AG10803 (cell line): ENCODE measurements around the gene HNRNPUL1.

Experiments
- DNase-seq: peaks from one replicate; pipeline ENCODE4 v3.0.0; 2010; ENCODE audit warnings: low read depth
- H3K4me3 ChIP-seq: 2 replicates; pipeline ENCODE4 v1.5.1; 2011; ENCODE audit warnings: mild to moderate bottlenecking, low read length, control low read depth
- TF ChIP-seq, protein P1 (sequence below): conservative IDR thresholded peaks from 2 replicates; pipeline ENCODE4 v1.5.1; 2011; ENCODE audit warnings: mild to moderate bottlenecking, low read length, control low read depth, inconsistent platforms

Gene HNRNPUL1

GRCh38 chr19:41327576-41328156, 63.5 kb downstream of the HNRNPUL1 start:
- DNase-seq = no peak
- TF ChIP-seq, protein P1, sequence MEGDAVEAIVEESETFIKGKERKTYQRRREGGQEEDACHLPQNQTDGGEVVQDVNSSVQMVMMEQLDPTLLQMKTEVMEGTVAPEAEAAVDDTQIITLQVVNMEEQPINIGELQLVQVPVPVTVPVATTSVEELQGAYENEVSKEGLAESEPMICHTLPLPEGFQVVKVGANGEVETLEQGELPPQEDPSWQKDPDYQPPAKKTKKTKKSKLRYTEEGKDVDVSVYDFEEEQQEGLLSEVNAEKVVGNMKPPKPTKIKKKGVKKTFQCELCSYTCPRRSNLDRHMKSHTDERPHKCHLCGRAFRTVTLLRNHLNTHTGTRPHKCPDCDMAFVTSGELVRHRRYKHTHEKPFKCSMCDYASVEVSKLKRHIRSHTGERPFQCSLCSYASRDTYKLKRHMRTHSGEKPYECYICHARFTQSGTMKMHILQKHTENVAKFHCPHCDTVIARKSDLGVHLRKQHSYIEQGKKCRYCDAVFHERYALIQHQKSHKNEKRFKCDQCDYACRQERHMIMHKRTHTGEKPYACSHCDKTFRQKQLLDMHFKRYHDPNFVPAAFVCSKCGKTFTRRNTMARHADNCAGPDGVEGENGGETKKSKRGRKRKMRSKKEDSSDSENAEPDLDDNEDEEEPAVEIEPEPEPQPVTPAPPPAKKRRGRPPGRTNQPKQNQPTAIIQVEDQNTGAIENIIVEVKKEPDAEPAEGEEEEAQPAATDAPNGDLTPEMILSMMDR = no peak
- no peak overlapping the region for H3K4me3 ChIP-seq

DNA sequence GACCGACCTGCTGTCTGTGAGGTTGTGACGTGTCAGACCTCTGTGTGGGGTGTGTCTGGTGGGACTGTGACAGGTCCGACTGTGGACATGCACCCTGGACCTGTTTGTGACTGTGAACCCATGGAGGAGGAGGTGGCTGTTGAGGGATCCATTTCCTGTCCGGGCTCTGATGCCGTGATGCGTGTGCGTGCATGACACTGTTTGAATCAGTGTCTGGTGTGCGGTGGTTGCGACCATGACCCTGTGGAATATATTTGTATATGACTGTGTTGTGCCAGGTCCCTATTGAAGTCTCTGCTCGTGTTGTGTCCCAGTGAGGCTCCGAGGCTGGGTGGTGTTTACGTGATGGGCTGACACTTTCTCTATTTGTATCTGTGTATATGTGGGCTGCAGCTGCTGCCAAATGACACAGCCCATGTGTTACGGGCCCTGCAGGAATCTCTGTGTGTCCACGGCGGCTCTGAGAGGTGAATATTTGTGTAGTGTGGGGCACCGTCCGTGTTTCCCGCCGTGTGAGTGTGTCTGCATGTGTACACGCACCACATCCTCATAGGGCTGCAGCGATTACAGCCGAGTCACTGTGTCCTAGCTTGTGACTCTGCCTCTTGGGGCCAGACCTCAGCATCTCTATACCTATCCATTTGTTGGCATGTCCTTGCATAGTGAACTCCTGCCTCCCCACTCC, 64.1 kb downstream of the HNRNPUL1 start:
- no peak for DNase-seq
- TF ChIP-seq, protein P1 = no peak
- H3K4me3 ChIP-seq = no peak overlapping the region

DNA sequence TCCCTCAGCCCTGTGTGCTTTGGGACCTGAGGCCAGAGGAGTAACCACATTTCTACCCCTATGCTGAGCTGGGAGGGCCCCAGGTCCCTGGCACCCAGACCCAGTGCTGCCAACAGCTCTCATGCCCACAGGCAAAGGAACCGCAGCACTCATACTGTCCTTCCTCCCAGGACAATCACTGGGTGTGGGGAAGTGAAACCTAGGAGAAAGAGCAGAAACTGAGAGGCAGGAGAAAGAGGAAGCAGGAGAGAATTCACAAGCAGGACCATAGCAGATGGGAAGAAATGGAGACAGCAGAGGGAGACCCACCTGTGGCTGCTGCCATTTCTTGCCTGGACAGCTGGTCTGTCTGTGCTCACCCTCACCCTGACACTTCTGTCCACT, 64.7 kb downstream of the HNRNPUL1 start:
- no peak for DNase-seq
- TF ChIP-seq, protein P1 = no peak
- no peak overlapping the region for H3K4me3 ChIP-seq

DNA sequence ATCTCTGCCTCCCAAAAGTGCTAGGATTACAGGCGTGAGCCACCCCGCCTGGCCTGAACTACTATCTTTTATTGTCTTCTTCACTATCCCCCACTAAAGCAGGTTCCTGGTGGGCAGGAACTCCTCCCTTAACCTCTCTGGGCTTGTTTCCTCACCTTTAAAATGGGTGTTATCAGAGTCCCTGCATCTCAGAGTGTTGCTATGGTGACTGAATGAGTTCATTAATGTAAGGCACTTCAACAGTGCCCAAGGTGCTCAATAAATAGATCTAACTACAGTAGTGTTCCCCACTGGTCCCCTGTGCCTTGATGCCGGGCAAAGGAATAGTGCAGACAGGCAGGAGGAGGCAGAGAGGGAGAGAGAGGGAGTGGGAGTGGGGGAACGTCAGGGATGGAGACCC, 66.3 kb downstream of the HNRNPUL1 start:
- TF ChIP-seq, protein P1 = no peak
- H3K4me3 ChIP-seq = no peak overlapping the region
- no peak for DNase-seq

DNA sequence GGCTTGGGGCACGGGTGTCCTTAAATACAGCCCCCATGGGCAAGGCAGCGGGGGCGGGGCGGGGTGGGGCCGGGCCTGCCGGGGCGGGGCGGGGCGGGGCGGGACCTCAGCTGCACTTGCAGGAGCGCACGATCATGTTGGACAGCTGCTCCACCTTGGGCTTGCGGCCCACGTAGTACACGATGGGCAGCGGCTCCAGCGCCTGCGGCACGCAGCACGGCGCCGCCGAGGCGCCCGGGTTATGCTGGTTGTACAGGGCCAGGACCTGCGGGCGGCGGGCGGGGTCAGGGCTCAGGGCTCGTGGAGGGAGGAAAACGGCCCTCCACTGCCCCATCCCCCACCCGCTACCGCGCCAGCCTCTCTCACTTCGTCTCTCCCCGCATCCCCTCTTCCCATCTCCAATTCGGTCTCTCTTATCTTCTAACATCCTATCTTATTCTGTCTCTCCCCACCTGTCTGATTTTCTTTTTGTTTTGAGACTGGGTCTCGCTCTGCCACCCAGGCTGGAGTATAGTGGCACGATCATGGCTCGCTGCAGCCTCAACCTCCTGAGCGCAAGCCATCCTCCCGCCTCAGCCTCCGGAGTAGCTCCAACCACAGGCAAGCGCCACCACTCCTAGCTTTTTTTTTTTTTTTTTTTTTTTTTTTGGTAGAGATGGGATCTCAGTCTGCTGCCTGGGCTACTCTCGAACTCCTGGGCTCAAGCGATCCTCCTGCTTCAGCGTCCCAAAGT, 66.9 kb downstream of the HNRNPUL1 start:
- no peak overlapping the region for H3K4me3 ChIP-seq

GRCh38 chr19:41332000-41332399, 67.8 kb downstream of the HNRNPUL1 start:
- no peak for DNase-seq
- TF ChIP-seq, protein P1 = no peak
- no peak overlapping the region for H3K4me3 ChIP-seq

More for the DNA sequence above, 66.9 kb downstream of the HNRNPUL1 start:
- TF ChIP-seq, protein P1 = no peak
- DNase-seq = no peak
